HEK293 (cell line): ENCODE data around the gene TP73.

ENCODE experiments used
- PRDM1 ChIP-seq: fragments of 450-650 bp; formaldehyde crosslinking; IDR thresholded peaks from 2 replicates; pipeline ENCODE4; 2016; ENCODE audit warnings: missing biosample characterization, missing genetic modification characterization
- YY1 ChIP-seq: fragments of 450-650 bp; formaldehyde crosslinking; IDR thresholded peaks from 2 replicates; pipeline ENCODE4 v1.5.1; 2018; ENCODE audit warnings: missing biosample characterization, missing genetic modification characterization
- ZNF138 ChIP-seq: fragments of 450-650 bp; formaldehyde crosslinking; IDR thresholded peaks from 2 replicates; pipeline ENCODE4 v1.5.1; 2016; ENCODE audit warnings: missing biosample characterization, missing genetic modification characterization, borderline replicate concordance
- ZNF146 ChIP-seq: fragments of 450-650 bp; formaldehyde crosslinking; IDR thresholded peaks from 2 replicates; pipeline ENCODE4 v1.5.1; 2016; ENCODE audit warnings: missing biosample characterization, missing genetic modification characterization
- ZNF169 ChIP-seq: fragments of 450-650 bp; formaldehyde crosslinking; IDR thresholded peaks from 2 replicates; pipeline ENCODE4 v1.5.1; 2016; ENCODE audit warnings: missing biosample characterization, missing genetic modification characterization
- ZNF174 ChIP-seq: fragments of 450-650 bp; formaldehyde crosslinking; IDR thresholded peaks from 2 replicates; pipeline ENCODE4 v1.5.0; 2017; ENCODE audit warnings: missing biosample characterization, mild to moderate bottlenecking, missing genetic modification characterization
- ZNF18 ChIP-seq: fragments of 450-650 bp; formaldehyde crosslinking; IDR thresholded peaks from 2 replicates; pipeline ENCODE4 v1.5.1; 2016; ENCODE audit warnings: missing biosample characterization, missing genetic modification characterization
- ZNF211 ChIP-seq: fragments of 450-650 bp; formaldehyde crosslinking; IDR thresholded peaks from 2 replicates; pipeline ENCODE4 v1.5.1; 2016; ENCODE audit warnings: low read depth, missing biosample characterization, missing genetic modification characterization
- ZNF26 ChIP-seq: fragments of 450-650 bp; formaldehyde crosslinking; IDR thresholded peaks from 2 replicates; pipeline ENCODE4 v1.5.1; 2016; ENCODE audit warnings: missing biosample characterization, missing genetic modification characterization
- ZNF324 ChIP-seq: fragments of 450-650 bp; formaldehyde crosslinking; IDR thresholded peaks from 2 replicates; pipeline ENCODE4 v1.5.1; 2016; ENCODE audit warnings: missing biosample characterization, missing genetic modification characterization
- ZSCAN4 ChIP-seq: fragments of 450-650 bp; formaldehyde crosslinking; IDR thresholded peaks from 2 replicates; pipeline ENCODE4 v1.5.1; 2017; ENCODE audit warnings: missing biosample characterization, missing genetic modification characterization
- TF ChIP-seq, protein P1 (sequence below): fragments of 450-650 bp; formaldehyde crosslinking; IDR thresholded peaks from 2 replicates; pipeline ENCODE4 v1.5.1; 2016; ENCODE audit warnings: missing biosample characterization, missing genetic modification characterization
- TF ChIP-seq, protein P2 (sequence below): fragments of 450-650 bp; formaldehyde crosslinking; IDR thresholded peaks from 2 replicates; pipeline ENCODE4 v1.5.1; 2016; ENCODE audit warnings: missing biosample characterization, missing genetic modification characterization

- no peak for TF ChIP-seq ZSCAN4
- TF ChIP-seq, protein P1, sequence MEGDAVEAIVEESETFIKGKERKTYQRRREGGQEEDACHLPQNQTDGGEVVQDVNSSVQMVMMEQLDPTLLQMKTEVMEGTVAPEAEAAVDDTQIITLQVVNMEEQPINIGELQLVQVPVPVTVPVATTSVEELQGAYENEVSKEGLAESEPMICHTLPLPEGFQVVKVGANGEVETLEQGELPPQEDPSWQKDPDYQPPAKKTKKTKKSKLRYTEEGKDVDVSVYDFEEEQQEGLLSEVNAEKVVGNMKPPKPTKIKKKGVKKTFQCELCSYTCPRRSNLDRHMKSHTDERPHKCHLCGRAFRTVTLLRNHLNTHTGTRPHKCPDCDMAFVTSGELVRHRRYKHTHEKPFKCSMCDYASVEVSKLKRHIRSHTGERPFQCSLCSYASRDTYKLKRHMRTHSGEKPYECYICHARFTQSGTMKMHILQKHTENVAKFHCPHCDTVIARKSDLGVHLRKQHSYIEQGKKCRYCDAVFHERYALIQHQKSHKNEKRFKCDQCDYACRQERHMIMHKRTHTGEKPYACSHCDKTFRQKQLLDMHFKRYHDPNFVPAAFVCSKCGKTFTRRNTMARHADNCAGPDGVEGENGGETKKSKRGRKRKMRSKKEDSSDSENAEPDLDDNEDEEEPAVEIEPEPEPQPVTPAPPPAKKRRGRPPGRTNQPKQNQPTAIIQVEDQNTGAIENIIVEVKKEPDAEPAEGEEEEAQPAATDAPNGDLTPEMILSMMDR (tag by site-specific recombination): no peak
- TF ChIP-seq ZNF211 (tag by site-specific recombination): no peak
- TF ChIP-seq ZNF26: no peak
- TF ChIP-seq, protein P2, sequence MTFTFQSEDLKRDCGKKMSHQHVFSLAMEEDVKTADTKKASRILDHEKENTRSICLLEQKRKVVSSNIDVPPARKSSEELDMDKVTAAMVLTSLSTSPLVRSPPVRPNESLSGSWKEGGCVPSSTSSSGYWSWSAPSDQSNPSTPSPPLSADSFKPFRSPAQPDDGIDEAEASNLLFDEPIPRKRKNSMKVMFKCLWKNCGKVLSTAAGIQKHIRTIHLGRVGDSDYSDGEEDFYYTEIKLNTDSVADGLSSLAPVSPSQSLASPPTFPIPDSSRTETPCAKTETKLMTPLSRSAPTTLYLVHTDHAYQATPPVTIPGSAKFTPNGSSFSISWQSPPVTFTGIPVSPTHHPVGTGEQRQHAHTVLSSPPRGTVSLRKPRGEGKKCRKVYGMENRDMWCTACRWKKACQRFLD: no peak
- no peak for TF ChIP-seq ZNF146
- no peak for TF ChIP-seq ZNF174 (tag by site-specific recombination)
- TF ChIP-seq ZNF138: no peak
- TF ChIP-seq ZNF18 (tag by site-specific recombination): no peak
- TF ChIP-seq YY1: 0 out of 2 replicates have a peak, but pooled peaks have one; percentile 27
- TF ChIP-seq PRDM1 (tag by site-specific recombination): no peak
- TF ChIP-seq ZNF324 (tag by site-specific recombination): no peak
- TF ChIP-seq ZNF169 (tag by site-specific recombination): no peak
Observed at GRCh38 chr1:3690282-3691065, 38.2 kb downstream of the TP73 start.
